ENCODE measurements around the gene PRRC1. TPM values are rescaled to one million over a fixed set of nuclear protein-coding genes. Genes with fewer than 3 reads are reported as not detected.

Gene PRRC1
- total and polyA plus RNA-seq, 4 donors = 19.6 to 44.1 (median 25.6) TPM

DNA sequence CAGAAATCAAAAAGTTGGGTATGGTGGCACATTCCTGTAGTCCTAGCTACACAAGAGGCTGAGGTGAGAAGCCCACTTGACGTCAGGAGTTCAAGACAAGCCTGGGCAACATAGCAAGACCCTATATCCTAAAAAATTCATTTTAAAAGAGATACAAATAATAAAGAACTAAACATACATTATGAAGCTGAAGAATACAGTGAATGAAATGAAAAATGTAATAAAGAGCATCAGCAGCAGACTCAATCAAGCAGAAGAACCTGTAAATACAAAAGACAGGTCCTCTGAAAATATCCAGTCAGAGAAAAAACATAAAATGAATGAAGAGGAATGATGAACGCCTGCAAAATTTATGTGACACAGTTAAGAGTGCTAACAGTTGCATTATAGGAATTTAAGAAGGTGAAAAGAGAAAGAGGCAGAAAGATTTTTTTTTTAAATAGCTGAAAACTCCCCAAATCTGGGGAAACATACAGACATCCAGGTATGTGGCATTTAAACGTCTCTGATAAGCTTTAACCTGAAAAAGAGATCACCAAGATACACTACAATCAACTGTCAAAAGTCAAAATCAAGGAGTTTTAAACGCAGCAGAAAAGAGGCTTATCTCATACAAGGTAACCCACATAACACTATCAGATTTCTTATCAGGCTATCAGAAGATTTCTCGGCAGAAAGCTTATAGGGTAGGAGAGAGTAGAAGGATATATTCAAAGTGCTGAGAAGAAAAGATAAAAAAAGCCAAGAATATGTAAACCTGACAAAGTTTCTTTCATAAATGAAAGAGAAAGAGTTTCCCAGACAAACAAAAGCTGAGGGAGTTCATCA, 57.6 kb downstream of the PRRC1 start:
- 67% methylated on average over 5 of the region's 5 CpGs for WGBS
- TF ChIP-seq, protein P1, sequence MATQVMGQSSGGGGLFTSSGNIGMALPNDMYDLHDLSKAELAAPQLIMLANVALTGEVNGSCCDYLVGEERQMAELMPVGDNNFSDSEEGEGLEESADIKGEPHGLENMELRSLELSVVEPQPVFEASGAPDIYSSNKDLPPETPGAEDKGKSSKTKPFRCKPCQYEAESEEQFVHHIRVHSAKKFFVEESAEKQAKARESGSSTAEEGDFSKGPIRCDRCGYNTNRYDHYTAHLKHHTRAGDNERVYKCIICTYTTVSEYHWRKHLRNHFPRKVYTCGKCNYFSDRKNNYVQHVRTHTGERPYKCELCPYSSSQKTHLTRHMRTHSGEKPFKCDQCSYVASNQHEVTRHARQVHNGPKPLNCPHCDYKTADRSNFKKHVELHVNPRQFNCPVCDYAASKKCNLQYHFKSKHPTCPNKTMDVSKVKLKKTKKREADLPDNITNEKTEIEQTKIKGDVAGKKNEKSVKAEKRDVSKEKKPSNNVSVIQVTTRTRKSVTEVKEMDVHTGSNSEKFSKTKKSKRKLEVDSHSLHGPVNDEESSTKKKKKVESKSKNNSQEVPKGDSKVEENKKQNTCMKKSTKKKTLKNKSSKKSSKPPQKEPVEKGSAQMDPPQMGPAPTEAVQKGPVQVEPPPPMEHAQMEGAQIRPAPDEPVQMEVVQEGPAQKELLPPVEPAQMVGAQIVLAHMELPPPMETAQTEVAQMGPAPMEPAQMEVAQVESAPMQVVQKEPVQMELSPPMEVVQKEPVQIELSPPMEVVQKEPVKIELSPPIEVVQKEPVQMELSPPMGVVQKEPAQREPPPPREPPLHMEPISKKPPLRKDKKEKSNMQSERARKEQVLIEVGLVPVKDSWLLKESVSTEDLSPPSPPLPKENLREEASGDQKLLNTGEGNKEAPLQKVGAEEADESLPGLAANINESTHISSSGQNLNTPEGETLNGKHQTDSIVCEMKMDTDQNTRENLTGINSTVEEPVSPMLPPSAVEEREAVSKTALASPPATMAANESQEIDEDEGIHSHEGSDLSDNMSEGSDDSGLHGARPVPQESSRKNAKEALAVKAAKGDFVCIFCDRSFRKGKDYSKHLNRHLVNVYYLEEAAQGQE (IDR thresholded peaks at IDR 0.05) = no peak
- Histone ChIP-seq H3K4me3 (ENCODE audit: low read depth in 1 of 3, low read length in 3 of 3) (no peak overlapping the region), H3K27me3 (ENCODE audit: control insufficient read depth in 4 of 4, insufficient read depth in 4 of 4, low read length in 3 of 4) (no peaks in the 10 kb centered on the region), H3K9me3 (ENCODE audit: control insufficient read depth in 4 of 4, low read length in 3 of 4) (peaks cover 0 to 6% (median 0%) of the 10 kb centered on the region in 4 donors), H3K4me1 (ENCODE audit: control insufficient read depth in 4 of 4, insufficient read depth in 4 of 4, low read length in 3 of 4) (no peaks in the 10 kb centered on the region), H3K27ac (ENCODE audit: low read depth in 1 of 2, low read length in 2 of 2) (no peak overlapping the region), H3K36me3 (ENCODE audit: control insufficient read depth in 4 of 4, insufficient read depth in 3 of 4, low read depth in 1 of 4, low read length in 3 of 4) (no peaks in the 10 kb centered on the region), H3K9ac (ENCODE audit: low read depth in 1 of 2, low read length in 2 of 2) (no peak overlapping the region)
- DNase-seq (ENCODE audit: low spot score) = no peak

DNA sequence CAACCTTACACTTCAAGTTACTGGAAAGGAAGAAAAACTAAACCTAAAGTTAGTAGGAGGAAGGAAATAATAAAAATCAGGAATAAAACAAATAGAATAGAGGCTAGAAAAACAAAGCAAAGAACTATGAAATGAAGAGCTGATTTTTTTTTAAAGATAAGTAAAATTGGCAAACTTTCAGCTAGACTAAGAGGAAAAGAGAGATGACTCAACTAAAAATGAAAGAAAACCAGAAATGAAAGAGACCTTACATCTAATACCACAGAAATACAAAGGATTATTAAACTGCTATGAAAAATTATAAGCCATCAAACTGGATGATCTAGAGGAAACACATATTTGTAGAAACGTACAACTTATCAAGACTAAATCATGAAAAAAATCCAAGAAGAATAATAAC, 60.0 kb downstream of the PRRC1 start:
- Histone ChIP-seq H3K9me3 (ENCODE audit: control insufficient read depth in 4 of 4, low read length in 3 of 4) (peaks cover 0 to 6% (median 0%) of the 10 kb centered on the region in 4 donors), H3K9ac (ENCODE audit: low read depth in 1 of 2, low read length in 2 of 2) (no peak overlapping the region), H3K4me3 (ENCODE audit: low read depth in 1 of 3, low read length in 3 of 3) (no peak overlapping the region), H3K36me3 (ENCODE audit: control insufficient read depth in 4 of 4, insufficient read depth in 3 of 4, low read depth in 1 of 4, low read length in 3 of 4) (no peaks in the 10 kb centered on the region), H3K27me3 (ENCODE audit: control insufficient read depth in 4 of 4, insufficient read depth in 4 of 4, low read length in 3 of 4) (no peaks in the 10 kb centered on the region), H3K4me1 (ENCODE audit: control insufficient read depth in 4 of 4, insufficient read depth in 4 of 4, low read length in 3 of 4) (no peaks in the 10 kb centered on the region), H3K27ac (ENCODE audit: low read depth in 1 of 2, low read length in 2 of 2) (no peak overlapping the region)
- WGBS = 49% methylated on average over 1 of the region's 1 CpG
- TF ChIP-seq, protein P2, sequence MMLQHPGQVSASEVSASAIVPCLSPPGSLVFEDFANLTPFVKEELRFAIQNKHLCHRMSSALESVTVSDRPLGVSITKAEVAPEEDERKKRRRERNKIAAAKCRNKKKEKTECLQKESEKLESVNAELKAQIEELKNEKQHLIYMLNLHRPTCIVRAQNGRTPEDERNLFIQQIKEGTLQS (IDR thresholded peaks at IDR 0.05) = no peak
- TF ChIP-seq, protein P1 (IDR thresholded peaks at IDR 0.05) = no peak
- no peak for TF ChIP-seq EGR1 (IDR thresholded peaks at IDR 0.05; ENCODE audit: low read depth in 2 of 2)
- TF ChIP-seq, protein P3, sequence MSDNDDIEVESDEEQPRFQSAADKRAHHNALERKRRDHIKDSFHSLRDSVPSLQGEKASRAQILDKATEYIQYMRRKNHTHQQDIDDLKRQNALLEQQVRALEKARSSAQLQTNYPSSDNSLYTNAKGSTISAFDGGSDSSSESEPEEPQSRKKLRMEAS (IDR thresholded peaks at IDR 0.05) = no peak
- no peak for TF ChIP-seq HNF4A (conservative IDR thresholded peaks at IDR 0.05)
- no peak for TF ChIP-seq NR2F2 (IDR thresholded peaks at IDR 0.05)
- TF ChIP-seq TAF1 (conservative IDR thresholded peaks at IDR 0.05) = no peak
- TF ChIP-seq FOXA1 (IDR thresholded peaks at IDR 0.05) = no peak
- no peak for TF ChIP-seq GABPA (IDR thresholded peaks at IDR 0.05 in 1 of 2, conservative IDR thresholded peaks at IDR 0.05 in 1 of 2)
- no peak for TF ChIP-seq SP1 (IDR thresholded peaks at IDR 0.05)
- TF ChIP-seq FOXA2 (IDR thresholded peaks at IDR 0.05) = no peak
- TF ChIP-seq YY1 (IDR thresholded peaks at IDR 0.05) = no peak
- TF ChIP-seq HNF4G (IDR thresholded peaks at IDR 0.05) = no peak
- no peak for TF ChIP-seq ZBTB33 (IDR thresholded peaks at IDR 0.05)
- no peak for TF ChIP-seq RXRA (IDR thresholded peaks at IDR 0.05)
- TF ChIP-seq CTCF (IDR thresholded peaks at IDR 0.05; ENCODE audit: low read depth, low read length, missing input control) = no peak
- no peak for TF ChIP-seq RAD21 (IDR thresholded peaks at IDR 0.05)
- TF ChIP-seq JUND (IDR thresholded peaks at IDR 0.05) = no peak
- no peak for DNase-seq (ENCODE audit: low spot score)

Data from liver (tissue), 9 donors.